Endothelial cell (in vitro differentiated cells): ENCODE data around the gene OPRD1. TPM values are rescaled to one million over a fixed set of nuclear protein-coding genes. Genes with fewer than 3 reads are reported as not detected.

ENCODE experiments used
- DNase-seq: peaks from one replicate; pipeline ENCODE4 v3.0.0; 2021; ENCODE audit warnings: low spot score
- H3K27ac Mint-ChIP-seq: one replicate; pipeline ENCODE4 v1.8.0; 2021; ENCODE audit warnings: mixed read lengths, inconsistent platforms; ENCODE audit not compliant: unreplicated experiment
- H3K27me3 Mint-ChIP-seq: one replicate; pipeline ENCODE4 v1.8.0; 2021; ENCODE audit warnings: mild to moderate bottlenecking, moderate library complexity, mixed read lengths, inconsistent platforms; ENCODE audit not compliant: unreplicated experiment
- H3K36me3 Mint-ChIP-seq: one replicate; pipeline ENCODE4 v1.8.0; 2021; ENCODE audit warnings: mild to moderate bottlenecking, low read depth, mixed read lengths, inconsistent platforms; ENCODE audit not compliant: unreplicated experiment
- H3K4me1 Mint-ChIP-seq: one replicate; pipeline ENCODE4 v1.8.0; 2021; ENCODE audit warnings: mild to moderate bottlenecking, mixed read lengths, inconsistent platforms; ENCODE audit not compliant: unreplicated experiment
- H3K4me3 Mint-ChIP-seq: one replicate; pipeline ENCODE4 v1.8.0; 2021; ENCODE audit warnings: mild to moderate bottlenecking, mixed read lengths, inconsistent platforms; ENCODE audit not compliant: unreplicated experiment
- H3K9me3 Mint-ChIP-seq: one replicate; pipeline ENCODE4 v1.8.0; 2021; ENCODE audit warnings: mixed read lengths, inconsistent platforms; ENCODE audit not compliant: unreplicated experiment
- total RNA-seq: library from RNA; stranded (reverse); fragmentation: NEBNext Ultra II Directional; extraction: Animal tissue kit (Norgen Biotek cat#: 25700); gene quantifications from one replicate; pipeline ENCODE4 v1.2.1, GENCODE V29; 2021; ENCODE audit not compliant: unreplicated experiment
- TF ChIP-seq, protein P1 (sequence below): fragments of 200-600 bp; sonication (generic); IDR thresholded peaks from one replicate; pipeline ENCODE4 v1.5.0; 2021; ENCODE audit warnings: antibody characterized with exemption; ENCODE audit not compliant: unreplicated experiment

The OPRD1 gene
- total RNA-seq, 1 donor from 2014 or later = 9.7 TPM

DNA sequence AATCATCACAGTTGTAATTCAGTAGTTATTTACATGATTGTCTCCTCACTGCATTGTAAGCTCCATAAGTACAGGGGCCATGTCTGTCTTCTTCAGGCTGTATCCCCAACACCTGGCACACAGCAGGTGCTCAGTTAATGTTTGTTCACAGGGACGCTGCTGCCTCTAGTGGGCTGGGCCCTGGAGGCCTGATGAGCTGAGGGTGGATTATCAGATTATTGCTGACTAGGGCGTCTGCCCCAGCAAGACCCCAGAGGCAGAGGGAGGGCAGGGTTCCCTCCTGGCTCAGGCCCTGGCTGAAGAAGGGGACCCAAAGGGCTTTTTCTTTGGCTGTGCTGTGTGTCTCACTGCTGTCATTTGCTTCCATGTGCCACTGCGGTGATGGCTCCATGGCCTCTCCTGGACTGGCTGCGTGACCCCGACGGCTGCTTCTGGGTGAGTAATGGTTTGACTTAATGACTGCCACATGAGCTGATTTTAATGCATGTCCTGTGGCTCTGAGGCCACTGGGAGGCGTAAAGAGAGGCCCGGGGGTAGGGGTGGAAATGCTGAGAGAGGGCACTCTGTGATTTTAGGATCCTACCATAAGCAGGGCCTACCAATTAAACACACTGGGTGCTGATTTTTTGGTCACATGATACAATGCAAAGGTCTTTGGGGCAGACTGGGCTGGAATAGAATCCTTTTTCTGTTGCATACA lies 81.6 kb downstream of the OPRD1 start:
- Mint-ChIP-seq H3K27me3 (peaks cover 7% of the 10 kb centered on the region), H3K9me3 (no peaks in the 10 kb centered on the region), H3K4me1 (peaks cover 23% of the 10 kb centered on the region), H3K36me3 (peaks cover 3% of the 10 kb centered on the region), H3K4me3 (no peak overlapping the region), H3K27ac (no peak overlapping the region)
- DNase-seq = no peak
- TF ChIP-seq, protein P1, sequence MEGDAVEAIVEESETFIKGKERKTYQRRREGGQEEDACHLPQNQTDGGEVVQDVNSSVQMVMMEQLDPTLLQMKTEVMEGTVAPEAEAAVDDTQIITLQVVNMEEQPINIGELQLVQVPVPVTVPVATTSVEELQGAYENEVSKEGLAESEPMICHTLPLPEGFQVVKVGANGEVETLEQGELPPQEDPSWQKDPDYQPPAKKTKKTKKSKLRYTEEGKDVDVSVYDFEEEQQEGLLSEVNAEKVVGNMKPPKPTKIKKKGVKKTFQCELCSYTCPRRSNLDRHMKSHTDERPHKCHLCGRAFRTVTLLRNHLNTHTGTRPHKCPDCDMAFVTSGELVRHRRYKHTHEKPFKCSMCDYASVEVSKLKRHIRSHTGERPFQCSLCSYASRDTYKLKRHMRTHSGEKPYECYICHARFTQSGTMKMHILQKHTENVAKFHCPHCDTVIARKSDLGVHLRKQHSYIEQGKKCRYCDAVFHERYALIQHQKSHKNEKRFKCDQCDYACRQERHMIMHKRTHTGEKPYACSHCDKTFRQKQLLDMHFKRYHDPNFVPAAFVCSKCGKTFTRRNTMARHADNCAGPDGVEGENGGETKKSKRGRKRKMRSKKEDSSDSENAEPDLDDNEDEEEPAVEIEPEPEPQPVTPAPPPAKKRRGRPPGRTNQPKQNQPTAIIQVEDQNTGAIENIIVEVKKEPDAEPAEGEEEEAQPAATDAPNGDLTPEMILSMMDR = no peak

DNA sequence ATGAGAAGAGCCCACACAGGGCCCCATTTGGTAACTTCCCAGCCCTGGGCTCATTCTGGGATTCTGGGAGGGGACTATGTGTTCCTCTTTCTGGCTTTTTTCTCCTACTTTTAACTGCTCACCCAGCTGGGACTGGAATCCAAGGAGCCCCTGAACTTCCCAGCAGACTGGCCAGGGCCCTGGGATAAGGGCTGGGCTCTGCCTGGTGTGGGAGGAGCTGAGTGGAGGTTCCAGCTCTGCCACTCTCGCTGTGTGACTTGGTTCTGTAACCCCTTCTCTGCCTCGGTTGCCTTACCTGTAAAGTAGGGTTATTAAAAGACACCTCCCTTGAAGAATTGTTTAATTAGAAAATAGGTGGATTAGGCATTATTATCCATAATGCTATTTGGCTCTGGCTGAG lies 82.8 kb downstream of the OPRD1 start:
- Mint-ChIP-seq H3K27ac (no peak overlapping the region), H3K4me3 (no peak overlapping the region), H3K9me3 (no peaks in the 10 kb centered on the region), H3K27me3 (peaks cover 7% of the 10 kb centered on the region), H3K36me3 (peaks cover 4% of the 10 kb centered on the region), H3K4me1 (peaks cover 29% of the 10 kb centered on the region)
- TF ChIP-seq, protein P1 = no peak
- DNase-seq = no peak

DNA sequence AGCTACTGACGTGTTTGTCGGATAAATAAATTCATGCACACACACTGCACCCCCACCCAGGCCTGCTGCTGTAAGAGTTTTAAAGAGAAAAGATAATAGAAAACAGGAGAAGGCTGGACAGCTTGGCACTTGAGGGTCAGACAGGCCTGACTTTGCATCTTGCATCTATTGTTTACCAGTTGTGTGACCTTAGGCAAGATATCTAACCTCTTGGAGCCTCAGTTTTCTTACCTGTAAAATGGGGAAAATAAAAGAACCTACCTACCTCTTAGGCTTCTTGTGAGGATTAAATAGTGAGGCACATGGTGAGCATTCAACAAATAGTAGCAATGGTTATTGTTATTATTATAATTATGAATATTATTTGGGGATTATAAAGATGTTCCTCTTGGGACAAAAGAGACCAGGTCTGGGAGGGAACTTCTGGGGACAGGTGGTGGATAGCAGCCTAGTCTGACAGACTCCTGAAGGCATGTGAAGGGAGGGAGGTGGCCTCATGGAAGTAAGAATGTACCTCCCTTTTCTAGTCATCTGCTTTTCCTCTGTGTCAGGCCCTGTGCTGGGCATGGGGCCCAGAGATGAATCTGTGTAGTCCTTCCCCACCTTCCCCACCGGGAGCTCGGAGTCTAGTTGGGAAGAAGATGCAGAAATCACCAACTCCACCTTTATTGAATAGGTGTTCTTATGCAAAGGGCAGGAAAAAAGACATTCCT lies 84.1 kb downstream of the OPRD1 start:
- TF ChIP-seq, protein P1 = no peak
- Mint-ChIP-seq H3K27ac (no peak overlapping the region), H3K4me1 (peaks cover 27% of the 10 kb centered on the region), H3K36me3 (peaks cover 7% of the 10 kb centered on the region), H3K4me3 (peak overlapping the region; percentile 78), H3K27me3 (peaks cover 7% of the 10 kb centered on the region), H3K9me3 (no peaks in the 10 kb centered on the region)
- DNase-seq = no peak

DNA sequence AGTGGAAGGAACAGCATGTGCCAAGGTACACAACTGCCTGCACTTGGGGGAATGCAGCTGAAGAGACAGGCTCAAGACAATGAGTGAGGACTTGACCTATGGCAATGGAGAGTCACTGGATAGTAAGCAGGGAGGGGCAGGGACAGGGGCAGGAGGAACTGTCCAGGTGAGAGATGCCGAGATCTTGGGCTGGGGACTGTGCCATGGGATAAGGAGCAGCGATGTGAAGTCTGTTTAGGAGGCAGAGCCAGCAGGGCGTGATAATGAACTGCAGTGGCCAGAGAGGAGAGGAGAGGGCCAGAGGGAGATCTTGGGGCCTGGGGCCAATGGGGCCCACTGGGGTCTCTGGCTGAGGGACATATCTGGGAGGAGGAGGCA lies 84.6 kb downstream of the OPRD1 start:
- no peaks in the 10 kb centered on the region for H3K9me3 Mint-ChIP-seq
- H3K4me3 Mint-ChIP-seq = peak overlapping the region; percentile 78
- DNase-seq = no peak
- H3K27me3 Mint-ChIP-seq = peaks cover 7% of the 10 kb centered on the region
- H3K4me1 Mint-ChIP-seq = peaks cover 25% of the 10 kb centered on the region
- TF ChIP-seq, protein P1 = no peak
- H3K27ac Mint-ChIP-seq = no peak overlapping the region
- H3K36me3 Mint-ChIP-seq = peaks cover 7% of the 10 kb centered on the region

DNA sequence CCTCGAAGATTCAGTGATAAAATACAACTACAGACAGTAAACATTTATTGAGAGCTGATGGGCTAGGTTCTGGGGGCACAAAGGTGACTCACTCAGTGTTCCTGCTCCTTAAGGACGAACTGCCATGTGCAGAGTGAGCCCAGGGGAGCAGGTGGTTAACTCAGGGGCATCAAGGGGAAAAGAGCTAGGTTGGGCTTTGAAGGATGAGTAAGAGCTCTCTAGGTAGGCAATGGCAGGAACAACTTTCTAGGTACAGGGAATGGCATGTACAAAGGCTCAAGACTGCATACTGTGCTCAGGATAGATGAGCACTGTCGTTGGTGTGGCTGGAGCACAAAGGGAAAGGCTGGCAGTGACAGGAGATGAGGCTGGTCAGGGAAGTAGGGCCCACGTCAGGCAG lies 85.8 kb downstream of the OPRD1 start:
- peaks cover 4% of the 10 kb centered on the region for H3K36me3 Mint-ChIP-seq
- H3K4me3 Mint-ChIP-seq = peak overlapping the region; percentile 72
- no peak overlapping the region for H3K27ac Mint-ChIP-seq
- no peaks in the 10 kb centered on the region for H3K9me3 Mint-ChIP-seq
- peaks cover 25% of the 10 kb centered on the region for H3K4me1 Mint-ChIP-seq
- no peak for DNase-seq
- TF ChIP-seq, protein P1 = no peak
- H3K27me3 Mint-ChIP-seq = peaks cover 8% of the 10 kb centered on the region
